Measurements from ENCODE around the gene ACTMAP. TPM values are rescaled to one million over a fixed set of nuclear protein-coding genes. Genes with fewer than 3 reads are reported as not detected.

ACTMAP gene
- total and polyA plus RNA-seq, 2 of the 13 experiments (the other 11 are each of a cell fraction or from before 2014, with no cell fraction given) = 2.2 to 7.9 TPM

DNA sequence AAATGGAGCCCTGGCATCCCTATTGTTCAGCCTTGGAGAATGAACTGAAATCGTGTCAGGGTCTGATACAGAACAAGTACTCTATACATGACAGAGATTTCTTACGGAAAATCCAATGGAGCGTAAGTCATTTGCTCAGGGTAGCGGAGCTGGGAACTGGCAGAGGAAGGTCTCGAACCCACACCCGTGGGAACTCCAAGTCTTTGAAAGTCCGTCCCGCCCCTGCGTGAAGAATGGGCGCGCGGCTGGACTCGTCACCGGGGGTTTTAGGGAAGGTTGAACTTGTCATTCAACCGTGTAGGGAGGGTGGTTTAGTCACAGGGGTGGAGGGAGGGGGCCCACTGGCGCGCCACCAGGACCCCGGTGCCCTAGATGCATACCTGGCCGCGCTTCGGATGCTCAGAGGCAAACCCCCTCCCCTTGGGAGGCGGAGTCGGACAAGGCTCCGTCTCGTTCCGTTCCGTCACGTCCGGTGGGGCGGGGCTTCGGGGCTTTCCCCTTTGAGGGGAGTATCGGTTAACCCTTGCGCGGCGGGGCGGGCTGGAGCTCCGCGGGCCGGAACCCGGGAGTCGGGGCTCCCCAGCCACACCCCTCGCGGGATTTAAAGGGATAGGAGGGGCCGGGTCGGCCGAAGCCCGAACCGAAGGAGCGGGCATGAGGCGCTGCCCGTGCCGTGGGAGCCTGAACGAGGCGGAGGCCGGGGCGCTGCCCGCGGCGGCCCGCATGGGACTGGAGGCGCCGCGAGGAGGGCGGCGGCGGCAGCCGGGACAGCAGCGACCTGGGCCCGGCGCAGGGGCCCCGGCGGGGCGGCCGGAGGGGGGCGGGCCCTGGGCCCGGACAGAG is 33.6 kb downstream of the ACTMAP start, which contains the start of the genes COQ8B and ITPKC (continued):
- TF ChIP-seq, protein P1, sequence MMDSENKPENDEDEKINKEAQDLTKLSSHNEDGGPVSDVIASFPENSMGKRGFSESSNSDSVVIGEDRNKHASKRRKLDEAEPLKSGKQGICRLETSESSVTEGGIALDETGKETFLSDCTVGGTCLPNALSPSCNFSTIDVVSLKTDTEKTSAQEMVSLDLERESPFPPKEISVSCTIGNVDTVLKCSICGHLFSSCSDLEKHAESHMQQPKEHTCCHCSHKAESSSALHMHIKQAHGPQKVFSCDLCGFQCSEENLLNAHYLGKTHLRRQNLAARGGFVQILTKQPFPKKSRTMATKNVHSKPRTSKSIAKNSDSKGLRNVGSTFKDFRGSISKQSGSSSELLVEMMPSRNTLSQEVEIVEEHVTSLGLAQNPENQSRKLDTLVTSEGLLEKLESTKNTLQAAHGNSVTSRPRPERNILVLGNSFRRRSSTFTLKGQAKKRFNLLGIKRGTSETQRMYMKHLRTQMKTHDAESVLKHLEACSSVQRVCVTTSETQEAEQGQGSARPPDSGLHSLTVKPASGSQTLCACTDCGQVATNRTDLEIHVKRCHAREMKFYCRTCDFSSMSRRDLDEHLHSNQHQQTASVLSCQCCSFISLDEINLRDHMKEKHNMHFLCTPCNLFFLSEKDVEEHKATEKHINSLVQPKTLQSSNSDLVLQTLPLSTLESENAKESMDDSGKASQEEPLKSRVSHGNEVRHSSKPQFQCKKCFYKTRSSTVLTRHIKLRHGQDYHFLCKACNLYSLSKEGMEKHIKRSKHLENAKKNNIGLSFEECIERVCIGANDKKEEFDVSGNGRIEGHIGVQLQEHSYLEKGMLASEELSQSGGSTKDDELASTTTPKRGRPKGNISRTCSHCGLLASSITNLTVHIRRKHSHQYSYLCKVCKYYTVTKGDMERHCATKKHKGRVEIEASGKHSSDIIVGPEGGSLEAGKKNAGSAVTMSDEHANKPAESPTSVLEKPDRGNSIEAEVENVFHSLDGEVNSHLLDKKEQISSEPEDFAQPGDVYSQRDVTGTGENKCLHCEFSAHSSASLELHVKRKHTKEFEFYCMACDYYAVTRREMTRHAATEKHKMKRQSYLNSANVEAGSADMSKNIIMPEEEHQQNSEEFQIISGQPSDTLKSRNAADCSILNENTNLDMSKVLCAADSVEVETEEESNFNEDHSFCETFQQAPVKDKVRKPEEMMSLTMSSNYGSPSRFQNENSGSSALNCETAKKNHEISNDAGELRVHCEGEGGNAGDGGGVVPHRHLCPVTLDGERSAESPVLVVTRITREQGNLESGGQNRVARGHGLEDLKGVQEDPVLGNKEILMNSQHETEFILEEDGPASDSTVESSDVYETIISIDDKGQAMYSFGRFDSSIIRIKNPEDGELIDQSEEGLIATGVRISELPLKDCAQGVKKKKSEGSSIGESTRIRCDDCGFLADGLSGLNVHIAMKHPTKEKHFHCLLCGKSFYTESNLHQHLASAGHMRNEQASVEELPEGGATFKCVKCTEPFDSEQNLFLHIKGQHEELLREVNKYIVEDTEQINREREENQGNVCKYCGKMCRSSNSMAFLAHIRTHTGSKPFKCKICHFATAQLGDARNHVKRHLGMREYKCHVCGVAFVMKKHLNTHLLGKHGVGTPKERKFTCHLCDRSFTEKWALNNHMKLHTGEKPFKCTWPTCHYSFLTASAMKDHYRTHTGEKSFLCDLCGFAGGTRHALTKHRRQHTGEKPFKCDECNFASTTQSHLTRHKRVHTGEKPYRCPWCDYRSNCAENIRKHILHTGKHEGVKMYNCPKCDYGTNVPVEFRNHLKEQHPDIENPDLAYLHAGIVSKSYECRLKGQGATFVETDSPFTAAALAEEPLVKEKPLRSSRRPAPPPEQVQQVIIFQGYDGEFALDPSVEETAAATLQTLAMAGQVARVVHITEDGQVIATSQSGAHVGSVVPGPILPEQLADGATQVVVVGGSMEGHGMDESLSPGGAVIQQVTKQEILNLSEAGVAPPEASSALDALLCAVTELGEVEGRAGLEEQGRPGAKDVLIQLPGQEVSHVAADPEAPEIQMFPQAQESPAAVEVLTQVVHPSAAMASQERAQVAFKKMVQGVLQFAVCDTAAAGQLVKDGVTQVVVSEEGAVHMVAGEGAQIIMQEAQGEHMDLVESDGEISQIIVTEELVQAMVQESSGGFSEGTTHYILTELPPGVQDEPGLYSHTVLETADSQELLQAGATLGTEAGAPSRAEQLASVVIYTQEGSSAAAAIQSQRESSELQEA (CRISPR knock-in tag; IDR thresholded peaks at IDR 0.05; ENCODE audit: not compliant biosample characterization) = no peak
- TF ChIP-seq NR3C1 (CRISPR knock-in tag; IDR thresholded peaks at IDR 0.05) (no peak), ZIK1 (CRISPR knock-in tag; IDR thresholded peaks at IDR 0.05; ENCODE audit: borderline replicate concordance, low read depth) (no peak), SOX13 (IDR thresholded peaks at IDR 0.05) (no peak), SOX13 (CRISPR knock-in tag; conservative IDR thresholded peaks at IDR 0.05 in 1 of 2, IDR thresholded peaks at IDR 0.05 in 1 of 2) (no peak), ATM (IDR thresholded peaks at IDR 0.05; ENCODE audit: borderline replicate concordance) (no peak), GTF2F1 (IDR thresholded peaks at IDR 0.05; ENCODE audit: low read length) (no peak), SIX1 (CRISPR knock-in tag; IDR thresholded peaks at IDR 0.05; ENCODE audit: borderline replicate concordance) (no peak), HNRNPUL1 (IDR thresholded peaks at IDR 0.05; ENCODE audit: low read depth, low read length) (no peak)
- TF ChIP-seq, protein P2, sequence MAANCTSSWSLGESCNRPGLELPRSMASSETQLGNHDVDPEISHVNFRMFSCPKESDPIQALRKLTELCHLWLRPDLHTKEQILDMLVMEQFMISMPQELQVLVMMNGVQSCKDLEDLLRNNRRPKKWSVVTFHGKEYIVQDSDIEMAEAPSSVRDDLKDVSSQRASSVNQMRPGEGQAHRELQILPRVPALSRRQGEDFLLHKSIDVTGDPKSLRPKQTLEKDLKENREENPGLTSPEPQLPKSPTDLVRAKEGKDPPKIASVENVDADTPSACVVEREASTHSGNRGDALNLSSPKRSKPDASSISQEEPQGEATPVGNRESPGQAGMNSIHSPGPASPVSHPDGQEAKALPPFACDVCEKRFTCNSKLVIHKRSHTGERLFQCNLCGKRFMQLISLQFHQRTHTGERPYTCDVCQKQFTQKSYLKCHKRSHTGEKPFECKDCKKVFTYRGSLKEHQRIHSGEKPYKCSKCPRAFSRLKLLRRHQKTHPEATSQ (CRISPR knock-in tag; IDR thresholded peaks at IDR 0.05; ENCODE audit: borderline replicate concordance) = no peak
- TF ChIP-seq, protein P3, sequence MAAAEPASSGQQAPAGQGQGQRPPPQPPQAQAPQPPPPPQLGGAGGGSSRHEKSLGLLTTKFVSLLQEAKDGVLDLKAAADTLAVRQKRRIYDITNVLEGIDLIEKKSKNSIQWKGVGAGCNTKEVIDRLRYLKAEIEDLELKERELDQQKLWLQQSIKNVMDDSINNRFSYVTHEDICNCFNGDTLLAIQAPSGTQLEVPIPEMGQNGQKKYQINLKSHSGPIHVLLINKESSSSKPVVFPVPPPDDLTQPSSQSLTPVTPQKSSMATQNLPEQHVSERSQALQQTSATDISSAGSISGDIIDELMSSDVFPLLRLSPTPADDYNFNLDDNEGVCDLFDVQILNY (CRISPR knock-in tag; conservative IDR thresholded peaks at IDR 0.05) = no peak
- TF ChIP-seq, protein P4, sequence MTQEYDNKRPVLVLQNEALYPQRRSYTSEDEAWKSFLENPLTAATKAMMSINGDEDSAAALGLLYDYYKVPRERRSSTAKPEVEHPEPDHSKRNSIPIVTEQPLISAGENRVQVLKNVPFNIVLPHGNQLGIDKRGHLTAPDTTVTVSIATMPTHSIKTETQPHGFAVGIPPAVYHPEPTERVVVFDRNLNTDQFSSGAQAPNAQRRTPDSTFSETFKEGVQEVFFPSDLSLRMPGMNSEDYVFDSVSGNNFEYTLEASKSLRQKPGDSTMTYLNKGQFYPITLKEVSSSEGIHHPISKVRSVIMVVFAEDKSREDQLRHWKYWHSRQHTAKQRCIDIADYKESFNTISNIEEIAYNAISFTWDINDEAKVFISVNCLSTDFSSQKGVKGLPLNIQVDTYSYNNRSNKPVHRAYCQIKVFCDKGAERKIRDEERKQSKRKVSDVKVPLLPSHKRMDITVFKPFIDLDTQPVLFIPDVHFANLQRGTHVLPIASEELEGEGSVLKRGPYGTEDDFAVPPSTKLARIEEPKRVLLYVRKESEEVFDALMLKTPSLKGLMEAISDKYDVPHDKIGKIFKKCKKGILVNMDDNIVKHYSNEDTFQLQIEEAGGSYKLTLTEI (CRISPR knock-in tag; conservative IDR thresholded peaks at IDR 0.05) = no peak
- TF ChIP-seq, protein P5, sequence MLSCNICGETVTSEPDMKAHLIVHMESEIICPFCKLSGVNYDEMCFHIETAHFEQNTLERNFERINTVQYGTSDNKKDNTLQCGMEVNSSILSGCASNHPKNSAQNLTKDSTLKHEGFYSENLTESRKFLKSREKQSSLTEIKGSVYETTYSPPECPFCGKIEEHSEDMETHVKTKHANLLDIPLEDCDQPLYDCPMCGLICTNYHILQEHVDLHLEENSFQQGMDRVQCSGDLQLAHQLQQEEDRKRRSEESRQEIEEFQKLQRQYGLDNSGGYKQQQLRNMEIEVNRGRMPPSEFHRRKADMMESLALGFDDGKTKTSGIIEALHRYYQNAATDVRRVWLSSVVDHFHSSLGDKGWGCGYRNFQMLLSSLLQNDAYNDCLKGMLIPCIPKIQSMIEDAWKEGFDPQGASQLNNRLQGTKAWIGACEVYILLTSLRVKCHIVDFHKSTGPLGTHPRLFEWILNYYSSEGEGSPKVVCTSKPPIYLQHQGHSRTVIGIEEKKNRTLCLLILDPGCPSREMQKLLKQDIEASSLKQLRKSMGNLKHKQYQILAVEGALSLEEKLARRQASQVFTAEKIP (CRISPR knock-in tag; IDR thresholded peaks at IDR 0.05; ENCODE audit: borderline replicate concordance) = no peak
